ENCODE results near the gene TSSK6. TPM values are rescaled to one million over a fixed set of nuclear protein-coding genes. Genes with fewer than 3 reads are reported as not detected.

The TSSK6 gene
- polyA plus RNA-seq (ENCODE audit: insufficient read length): 0.56 TPM

GRCh38 chr19:19514881-19515641 lies at the start of gene TSSK6:
Gene TSSK6, minus strand, starts transcription at chr19:19515548. Its CDS starts 121 bp downstream, at chr19:19515427.
- DNase-seq (ENCODE audit: low read depth): no peak

GRCh38 chr19:19563348-19563848 lies 48.0 kb upstream of the TSSK6 start:
- DNase-seq (ENCODE audit: low read depth): no peak

- DNase-seq (ENCODE audit: low read depth): no peak
Measured at GRCh38 chr19:19562665-19563347, 47.5 kb upstream of the TSSK6 start.

- DNase-seq (ENCODE audit: low read depth): no peak
Measured at GRCh38 chr19:19561946-19562664, 46.8 kb upstream of the TSSK6 start.

- no peak for DNase-seq (ENCODE audit: low read depth)
Measured at GRCh38 chr19:19559931-19560330, 44.6 kb upstream of the TSSK6 start.

- no peak for DNase-seq (ENCODE audit: low read depth)
Measured at GRCh38 chr19:19558636-19559035, 43.3 kb upstream of the TSSK6 start.

- no peak for DNase-seq (ENCODE audit: low read depth)
Measured at GRCh38 chr19:19558055-19558454, 42.7 kb upstream of the TSSK6 start.

- DNase-seq (ENCODE audit: low read depth): no peak
Measured at GRCh38 chr19:19554074-19555023, 39.0 kb upstream of the TSSK6 start.

- DNase-seq (ENCODE audit: low read depth): no peak
Measured at GRCh38 chr19:19553670-19554069, 38.3 kb upstream of the TSSK6 start.

GRCh38 chr19:19552798-19553197 lies 37.5 kb upstream of the TSSK6 start:
- no peak for DNase-seq (ENCODE audit: low read depth)

GRCh38 chr19:19551853-19552192 lies 36.5 kb upstream of the TSSK6 start:
- no peak for DNase-seq (ENCODE audit: low read depth)

GRCh38 chr19:19550972-19551852 lies 35.9 kb upstream of the TSSK6 start:
- no peak for DNase-seq (ENCODE audit: low read depth)

GRCh38 chr19:19550485-19550929 lies 35.2 kb upstream of the TSSK6 start:
- DNase-seq (ENCODE audit: low read depth): no peak

- no peak for DNase-seq (ENCODE audit: low read depth)
Measured at GRCh38 chr19:19549804-19550464, 34.6 kb upstream of the TSSK6 start.

- no peak for DNase-seq (ENCODE audit: low read depth)
Measured at GRCh38 chr19:19548915-19549759, 33.8 kb upstream of the TSSK6 start.

- DNase-seq (ENCODE audit: low read depth): no peak
Measured at GRCh38 chr19:19547674-19548336, 32.5 kb upstream of the TSSK6 start.

- DNase-seq (ENCODE audit: low read depth): no peak
Measured at GRCh38 chr19:19546751-19547162, 31.4 kb upstream of the TSSK6 start.

GRCh38 chr19:19545707-19546106 lies 30.4 kb upstream of the TSSK6 start:
- no peak for DNase-seq (ENCODE audit: low read depth)
